Adipose tissue (tissue), 3 donors: ENCODE measurements around the gene KCNQ1. TPM values are rescaled to one million over a fixed set of nuclear protein-coding genes. Genes with fewer than 3 reads are reported as not detected.

Source experiments
- H3K27ac ChIP-seq: one replicate; pipeline ENCODE4 v1.5.1; 2013; ENCODE audit warnings: low read depth, low read length
- WGBS, 3 donors: extraction: QIAGEN DNeasy Blood & Tissue Kit; methylation state at CpG; one replicate each; pipeline ENCODE4 v1.1.7; 2013; 5-methylcytosine and 5-hydroxymethylcytosine counted together
- polyA plus RNA-seq, 3 donors: library from polyadenylated mRNA; stranded (reverse); fragments of 200-250 nt; gene quantifications; one replicate each; pipeline ENCODE4 v1.2.3, GENCODE V29; 2013
- donor health status: healthy with polysubstance abuse.
- donor health status: Bipolar disorder and iron deficiency.
- donor health status: healthy.

The KCNQ1 gene
- polyA plus RNA-seq, 3 donors, result 4.8 to 28.1 (median 9.6) TPM

GRCh38 chr11:2650343-2650867, 205.6 kb downstream of the KCNQ1 start:
- H3K27ac ChIP-seq, result no peak overlapping the region
- 97 to 100% (median 98%) methylated on average over 2 of the region's 2 CpGs for WGBS, 3 donors

GRCh38 chr11:2651054-2651617, 206.3 kb downstream of the KCNQ1 start:
- H3K27ac ChIP-seq, result no peak overlapping the region
- 90 to 93% (median 92%) methylated on average over 4 of the region's 4 CpGs for WGBS, 3 donors

GRCh38 chr11:2651826-2652271, 207.0 kb downstream of the KCNQ1 start:
- no peak overlapping the region for H3K27ac ChIP-seq
- 87 to 95% (median 89%) methylated on average over 7 of the region's 7 CpGs for WGBS, 3 donors

GRCh38 chr11:2652333-2653197, 207.8 kb downstream of the KCNQ1 start:
- no peak overlapping the region for H3K27ac ChIP-seq
- WGBS, 3 donors, result 71 to 84% (median 78%) methylated on average over 11 of the region's 11 CpGs

- WGBS, 3 donors, result 83 to 95% (median 92%) methylated on average over 1 of the region's 1 CpG
- H3K27ac ChIP-seq, result no peak overlapping the region
Measured at GRCh38 chr11:2653198-2653551, 208.4 kb downstream of the KCNQ1 start.

GRCh38 chr11:2653930-2654739, 209.3 kb downstream of the KCNQ1 start:
- WGBS, 3 donors, result 91 to 97% (median 94%) methylated on average over 16 of the region's 16 CpGs
- H3K27ac ChIP-seq, result no peak overlapping the region

- H3K27ac ChIP-seq, result no peak overlapping the region
- WGBS, 3 donors, result 77 to 95% (median 89%) methylated on average over 6 of the region's 6 CpGs
Measured at GRCh38 chr11:2655016-2655719, 210.4 kb downstream of the KCNQ1 start.

- no peak overlapping the region for H3K27ac ChIP-seq
- 48 to 72% (median 59%) methylated on average over 6 of the region's 6 CpGs for WGBS, 3 donors
Measured at GRCh38 chr11:2655834-2656622, 211.2 kb downstream of the KCNQ1 start.

- H3K27ac ChIP-seq, result no peak overlapping the region
- 86 to 94% (median 93%) methylated on average over 1 of the region's 1 CpG for WGBS, 3 donors
Measured at GRCh38 chr11:2656859-2657258, 212.1 kb downstream of the KCNQ1 start.

GRCh38 chr11:2657697-2658284, 213.0 kb downstream of the KCNQ1 start:
- H3K27ac ChIP-seq, result no peak overlapping the region
- WGBS, 3 donors, result 92 to 96% (median 95%) methylated on average over 8 of the region's 8 CpGs

- no peak overlapping the region for H3K27ac ChIP-seq
- WGBS, 3 donors, result 97 to 99% (median 97%) methylated on average over 2 of the region's 2 CpGs
Measured at GRCh38 chr11:2660357-2660939, 215.6 kb downstream of the KCNQ1 start.

GRCh38 chr11:2661173-2662023, 216.6 kb downstream of the KCNQ1 start:
- H3K27ac ChIP-seq, result no peak overlapping the region
- 95 to 100% (median 99%) methylated on average over 4 of the region's 4 CpGs for WGBS, 3 donors

- no peak overlapping the region for H3K27ac ChIP-seq
- WGBS, 3 donors, result 97 to 99% (median 98%) methylated on average over 5 of the region's 5 CpGs
Measured at GRCh38 chr11:2662024-2662312, 217.2 kb downstream of the KCNQ1 start.

GRCh38 chr11:2662430-2663299, 217.9 kb downstream of the KCNQ1 start:
- H3K27ac ChIP-seq, result no peak overlapping the region
- 91 to 96% (median 93%) methylated on average over 19 of the region's 19 CpGs for WGBS, 3 donors

- H3K27ac ChIP-seq, result no peak overlapping the region
- WGBS, 3 donors, result 100% methylated on average over 2 of the region's 2 CpGs
Measured at GRCh38 chr11:2663506-2663905, 218.7 kb downstream of the KCNQ1 start.
